Ureter (tissue), 1 donor: ENCODE data around the gene POU2F3. TPM values are rescaled to one million over a fixed set of nuclear protein-coding genes. Genes with fewer than 3 reads are reported as not detected.
A peak's percentile ranks its signal among the peaks of the same experiment; 100 is the strongest.

Experiments used
- DNase-seq: peaks from one replicate; pipeline ENCODE4 v3.0.0-alpha.2; 2020; ENCODE audit warnings: low spot score
- total RNA-seq: library from RNA; stranded (reverse); gene quantifications from one replicate; pipeline ENCODE4 v1.2.4, GENCODE V29; 2023
- donor health status: DM: yes; HTN: yes; CAD: no.

POU2F3 gene
- total RNA-seq, 1 donor from 2014 or later = 7.6 TPM

DNA sequence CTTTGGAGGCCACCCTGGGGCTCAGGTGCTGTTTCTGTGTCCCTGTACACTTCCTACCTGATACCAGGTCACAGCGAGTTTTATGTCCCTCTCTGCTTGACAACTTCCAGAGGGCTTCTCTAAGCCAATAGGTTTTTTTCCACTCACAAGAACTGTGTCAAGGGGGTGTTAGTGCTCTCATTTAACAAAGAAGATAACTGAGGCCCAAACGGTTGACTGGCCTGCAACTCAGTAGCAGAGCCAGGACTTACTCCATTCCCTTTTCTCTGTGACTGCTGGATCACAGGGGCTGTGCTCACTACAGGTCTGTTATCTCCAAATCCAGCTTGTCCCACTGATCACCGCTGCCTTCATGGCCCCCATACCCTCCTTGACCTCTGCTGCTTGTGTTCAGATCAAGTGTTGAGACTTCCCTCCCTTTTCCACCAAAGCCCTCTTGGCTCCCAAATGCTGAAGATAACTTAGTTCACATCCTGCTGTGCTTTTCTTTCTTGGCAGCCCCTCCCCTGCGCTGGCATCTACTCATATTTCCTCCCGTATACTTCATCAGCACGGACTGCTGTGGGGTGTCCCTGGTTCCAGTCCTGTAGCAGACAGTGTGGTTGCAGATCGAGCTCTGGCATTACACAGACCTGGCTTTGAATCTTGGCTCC, 41.3 kb downstream of the POU2F3 start:
- no peak for DNase-seq

DNA sequence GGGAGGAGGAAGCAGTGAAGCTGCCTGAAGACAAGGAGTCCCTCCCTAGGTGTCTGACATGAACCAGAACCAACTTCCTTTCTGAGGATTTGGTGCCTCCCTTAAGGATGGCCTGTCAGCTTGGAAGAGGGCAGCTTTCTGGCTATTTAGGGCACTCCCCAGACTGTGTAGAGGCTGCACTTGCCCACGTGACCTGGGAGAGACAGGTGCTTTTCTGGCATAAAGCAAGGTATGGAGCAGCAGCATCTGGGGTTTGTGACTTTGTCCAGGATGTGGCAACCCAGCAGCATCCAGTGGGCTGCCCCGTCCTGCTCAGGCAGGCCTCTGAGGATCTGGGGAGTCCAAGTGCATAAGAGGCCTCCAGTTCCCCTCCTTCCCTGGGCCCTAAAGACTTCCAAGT, 43.2 kb downstream of the POU2F3 start:
- no peak for DNase-seq

DNA sequence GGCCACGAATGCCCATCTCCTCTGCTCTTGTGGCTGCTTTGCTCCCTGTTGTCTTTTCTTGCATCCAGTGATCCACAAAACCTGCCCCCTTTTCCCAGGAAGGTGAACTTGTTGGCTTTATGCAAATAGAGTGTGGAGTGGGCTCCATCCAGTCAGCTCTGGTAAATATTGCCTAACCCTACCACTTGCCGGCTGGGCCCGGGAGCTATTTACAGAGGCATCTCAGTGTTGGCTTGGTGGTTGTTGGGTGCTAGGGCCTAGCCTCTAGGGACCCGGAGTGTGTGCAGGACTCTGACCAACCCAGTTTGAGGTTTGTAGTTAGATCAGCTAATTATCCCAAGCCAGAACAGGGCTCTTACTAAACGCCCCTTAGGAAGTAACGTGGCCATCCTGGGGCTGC, 44.3 kb downstream of the POU2F3 start:
- DNase-seq = no peak

DNA sequence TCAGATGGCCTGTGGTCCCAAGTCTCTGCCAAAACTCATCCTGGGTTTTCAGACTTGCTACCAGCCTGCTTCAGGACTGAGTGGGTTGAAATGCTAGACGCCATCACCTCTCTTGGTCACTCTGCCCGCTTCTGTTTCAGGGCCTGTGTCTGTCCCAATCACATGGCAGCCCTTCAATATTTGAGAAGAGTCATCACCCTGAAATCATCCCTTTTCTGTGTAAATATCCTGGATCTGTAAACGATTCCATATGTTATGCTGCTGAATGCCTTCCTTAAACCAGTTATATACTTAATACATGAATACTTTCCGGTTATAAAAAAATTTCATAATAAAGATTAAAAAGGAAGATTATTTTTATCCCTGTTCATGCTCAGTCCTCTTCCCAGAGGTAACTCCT, 45.3 kb downstream of the POU2F3 start:
- DNase-seq = no peak

DNA sequence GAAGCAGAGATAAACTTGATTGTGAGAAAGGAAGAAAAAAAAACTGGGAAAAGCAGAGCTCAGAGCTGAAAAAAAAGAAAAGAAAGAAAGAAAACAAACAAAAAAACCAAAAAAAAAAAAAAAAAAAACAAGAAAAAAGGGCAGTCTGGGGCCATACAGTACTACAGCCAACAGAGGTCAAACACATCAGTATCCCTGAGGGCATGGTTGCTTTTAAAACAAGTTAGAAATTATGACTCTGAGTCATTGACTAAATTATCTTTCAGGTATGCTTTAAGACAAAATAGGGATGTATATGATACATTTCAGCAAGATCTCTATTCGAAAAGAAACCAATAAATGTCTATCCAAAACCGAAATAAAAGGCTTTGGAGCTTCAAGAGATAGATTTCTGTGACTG, 48.1 kb downstream of the POU2F3 start:
- no peak for DNase-seq

DNA sequence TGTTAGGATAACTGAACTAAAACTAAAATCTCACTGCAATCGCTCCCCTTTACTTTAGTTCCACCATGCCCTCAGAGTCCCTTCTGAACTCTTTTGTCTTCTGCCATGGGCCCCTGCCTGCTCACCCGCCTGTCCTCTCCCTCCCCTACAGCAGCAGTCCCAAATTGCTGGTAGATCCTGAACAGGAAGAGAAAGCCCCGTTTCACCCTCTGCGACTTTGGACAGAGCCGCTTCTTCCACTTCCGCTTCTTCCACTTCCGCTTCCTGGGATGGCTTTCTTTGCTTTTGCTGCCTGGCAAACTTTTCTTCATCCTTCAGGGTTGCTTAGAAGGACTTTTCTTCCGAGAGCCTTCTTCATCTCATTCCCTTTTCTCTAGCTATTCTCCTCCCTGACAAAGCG, 49.5 kb downstream of the POU2F3 start:
- DNase-seq = no peak

DNA sequence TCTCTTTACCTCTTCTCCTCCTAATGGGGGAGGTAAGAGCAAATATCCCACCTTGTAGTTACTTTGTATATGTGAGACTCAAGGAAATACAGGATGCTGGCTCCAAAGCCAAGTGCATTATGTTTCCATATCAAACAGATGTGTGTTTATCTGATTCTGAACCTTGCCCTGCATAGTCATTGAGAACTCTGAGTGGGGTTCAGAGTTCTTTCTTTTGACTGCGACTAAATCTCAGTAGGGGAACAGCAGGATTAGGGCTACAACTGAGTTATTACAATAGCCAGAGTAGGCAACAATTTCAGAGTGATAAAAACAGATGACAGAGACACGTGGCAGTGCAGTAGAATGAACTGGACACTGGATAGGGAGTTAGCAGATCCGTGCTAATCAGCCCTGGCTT, 51.0 kb downstream of the POU2F3 start:
- DNase-seq = no peak

DNA sequence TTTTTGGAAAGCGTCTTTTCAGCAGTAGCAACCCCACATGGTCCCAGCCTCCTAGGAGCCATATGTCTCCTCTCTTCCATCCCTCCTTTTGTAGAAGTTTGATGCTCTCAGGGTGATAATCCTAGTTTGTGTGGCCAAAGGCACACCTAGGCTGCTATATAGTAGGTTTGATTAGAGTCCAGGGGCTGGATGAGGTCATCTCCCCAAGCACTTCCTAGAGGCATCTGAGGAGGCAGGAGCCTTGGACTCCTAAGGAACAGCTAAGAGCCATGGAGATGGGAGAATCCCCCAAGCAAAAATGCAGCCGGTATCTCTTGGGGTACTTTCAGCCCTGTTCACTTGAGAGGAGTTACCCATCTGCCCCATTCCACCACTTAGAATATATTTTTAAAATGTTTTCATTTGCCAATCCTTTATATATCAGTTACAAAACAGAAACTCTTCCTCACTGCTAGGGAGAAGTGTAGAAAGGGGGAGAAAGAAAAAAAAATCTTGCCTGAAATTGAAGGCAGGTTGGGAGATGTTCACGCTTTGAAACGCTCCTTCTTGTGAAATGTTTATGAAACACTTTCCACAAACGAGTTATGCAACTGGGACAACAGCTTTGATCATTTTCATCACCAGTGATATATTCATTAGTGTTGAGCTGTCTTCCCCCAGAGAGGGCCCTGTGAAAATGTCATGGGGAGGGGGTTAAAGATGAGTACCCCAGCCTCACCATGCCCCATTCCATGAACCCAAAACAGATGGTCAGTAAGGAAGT, 53.3 kb downstream of the POU2F3 start:
- no peak for DNase-seq

DNA sequence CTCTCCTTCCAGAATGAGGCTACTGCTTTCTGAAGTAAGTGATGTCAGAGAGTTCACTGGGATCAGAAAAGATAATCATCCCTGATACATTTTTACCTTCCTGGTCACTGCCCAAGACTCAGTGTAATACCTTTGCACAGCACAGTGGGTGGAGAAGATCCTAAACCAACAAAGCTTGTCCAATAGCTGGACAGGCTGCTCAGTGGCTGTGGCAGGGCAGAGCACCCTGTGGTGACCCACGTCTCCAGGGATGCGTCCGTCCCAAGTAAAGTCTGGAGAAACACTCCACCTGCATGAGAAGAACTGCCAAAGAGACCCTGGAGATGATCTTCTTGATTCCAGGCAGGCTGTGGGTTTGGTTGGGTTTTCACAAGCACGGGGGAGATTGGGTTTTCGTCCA, 54.2 kb downstream of the POU2F3 start:
- DNase-seq = no peak

DNA sequence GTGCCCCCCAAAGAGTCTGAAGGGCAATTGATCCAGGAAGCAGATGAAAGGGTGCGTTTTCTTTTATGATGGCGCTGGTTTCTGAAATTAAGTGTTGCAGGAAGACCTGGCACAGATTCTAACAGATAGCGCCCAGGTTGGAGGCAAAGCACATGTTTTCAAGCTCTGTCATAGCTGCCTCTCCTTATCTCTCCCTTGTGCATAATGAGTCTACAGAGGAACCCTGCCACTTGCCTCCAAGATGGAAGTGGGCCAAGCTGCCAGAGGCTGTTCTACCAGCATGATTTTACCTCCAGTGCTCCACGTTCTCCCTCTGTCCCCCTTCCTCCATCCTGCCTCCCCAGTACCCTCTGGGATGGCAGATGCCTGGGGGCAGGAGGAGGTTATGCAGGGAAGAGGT, 55.2 kb downstream of the POU2F3 start:
- DNase-seq = no peak

DNA sequence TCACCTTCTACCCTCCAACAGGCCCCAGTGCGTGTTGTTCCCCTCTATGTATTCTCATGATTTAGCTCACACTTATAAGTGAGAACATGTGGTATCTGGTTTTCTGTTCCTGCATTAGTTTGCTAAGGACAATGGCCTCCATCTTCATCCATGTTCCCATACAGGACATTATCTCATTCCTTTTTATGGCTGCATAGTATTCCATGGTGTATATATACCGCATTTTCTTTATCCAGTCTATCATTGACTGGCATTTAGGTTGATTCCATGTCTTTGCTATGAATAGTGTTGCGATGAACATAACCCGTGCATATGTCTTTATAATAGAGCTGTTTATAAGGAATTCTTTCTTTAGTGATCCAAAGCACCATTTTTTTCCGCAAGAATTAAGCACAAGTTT, 56.6 kb downstream of the POU2F3 start:
- DNase-seq = no peak

DNA sequence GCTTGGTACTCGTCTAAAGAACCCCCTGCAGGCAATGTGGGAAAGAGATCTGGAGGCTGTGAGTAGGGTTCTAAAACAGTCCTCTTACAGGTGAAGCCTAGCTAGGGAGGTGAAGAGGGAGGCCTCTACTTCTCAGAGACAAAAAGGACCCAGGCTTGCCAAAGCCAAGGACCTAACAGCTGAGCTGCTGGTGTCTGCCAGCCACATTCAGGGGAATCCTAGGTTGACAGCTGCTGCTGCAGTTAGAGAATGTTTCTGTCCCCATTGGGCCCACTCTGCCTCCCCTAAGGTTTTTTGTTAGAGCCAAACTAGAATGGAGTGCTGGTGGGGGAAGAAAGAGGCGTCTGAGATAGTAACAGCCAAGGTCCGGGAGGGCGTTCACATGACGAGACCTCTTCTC, 58.5 kb downstream of the POU2F3 start:
- no peak for DNase-seq

DNA sequence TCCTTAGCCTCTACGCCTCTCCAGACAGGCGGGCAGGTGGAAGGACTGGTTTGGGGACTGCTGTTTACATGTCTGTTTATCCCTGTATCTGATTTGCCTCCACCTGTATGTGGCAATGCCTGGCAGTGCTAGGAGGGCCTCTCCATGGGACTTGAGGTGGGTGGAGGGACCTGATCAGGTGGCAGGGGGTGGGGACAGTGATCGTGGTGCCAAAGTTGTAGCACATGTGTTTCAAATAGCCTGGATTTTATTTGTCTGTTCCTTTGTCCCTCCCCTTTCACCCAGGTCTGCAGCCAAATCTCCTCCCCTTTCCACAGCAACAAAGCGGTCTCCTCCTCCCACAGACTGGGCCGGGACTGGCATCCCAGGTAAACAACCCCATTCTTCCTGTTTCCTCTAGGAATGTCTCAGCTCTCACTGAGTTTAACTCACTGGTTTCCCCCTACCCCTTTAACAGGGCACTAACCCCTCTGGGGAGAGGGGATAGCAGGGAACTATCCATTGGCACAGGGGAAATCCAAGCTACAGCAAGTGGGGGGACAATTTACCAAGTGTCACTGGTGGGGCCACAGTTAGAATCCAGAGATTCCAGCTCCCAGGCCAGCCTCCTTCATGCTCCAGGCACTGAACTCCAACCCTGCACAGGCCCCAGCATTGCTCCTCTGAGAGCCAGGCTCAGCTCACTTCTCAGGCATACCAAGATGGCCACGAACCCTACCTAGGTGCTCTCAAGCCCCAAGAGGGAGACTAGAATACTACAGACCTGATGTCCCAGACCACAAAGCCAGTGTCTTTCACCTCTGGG, 62.3 kb downstream of the POU2F3 start:
- peak; percentile 89 for DNase-seq

DNA sequence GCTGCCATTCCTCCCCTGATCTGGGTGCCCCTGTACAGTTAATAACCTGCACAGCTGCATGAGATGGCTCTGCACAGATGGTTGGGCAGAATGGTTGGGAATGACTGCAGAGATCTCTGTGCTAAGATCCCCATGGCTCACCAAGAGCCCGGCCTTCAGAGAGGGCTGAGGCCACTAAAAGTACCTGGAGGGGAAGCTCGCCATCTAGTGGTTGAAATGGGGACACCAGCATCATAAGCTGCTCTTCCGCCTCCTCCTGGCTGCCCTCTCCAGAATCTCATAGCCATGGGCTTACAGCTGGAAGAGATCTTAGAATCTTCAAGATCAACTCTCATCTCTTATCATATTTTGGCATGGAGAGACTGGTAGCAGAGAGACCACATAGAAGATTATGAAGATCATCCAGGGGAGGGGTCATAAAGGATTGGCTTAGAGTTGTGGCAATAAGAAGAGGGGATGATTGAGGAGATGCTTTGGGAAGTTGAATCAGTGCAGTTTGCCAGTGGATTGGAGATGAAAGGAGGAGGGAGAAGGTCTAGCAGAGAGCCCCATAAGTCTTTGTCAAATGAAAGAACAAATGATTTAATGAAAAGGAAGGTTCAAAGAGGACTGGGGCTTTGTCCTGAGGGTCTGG, 63.2 kb downstream of the POU2F3 start:
- no peak for DNase-seq

DNA sequence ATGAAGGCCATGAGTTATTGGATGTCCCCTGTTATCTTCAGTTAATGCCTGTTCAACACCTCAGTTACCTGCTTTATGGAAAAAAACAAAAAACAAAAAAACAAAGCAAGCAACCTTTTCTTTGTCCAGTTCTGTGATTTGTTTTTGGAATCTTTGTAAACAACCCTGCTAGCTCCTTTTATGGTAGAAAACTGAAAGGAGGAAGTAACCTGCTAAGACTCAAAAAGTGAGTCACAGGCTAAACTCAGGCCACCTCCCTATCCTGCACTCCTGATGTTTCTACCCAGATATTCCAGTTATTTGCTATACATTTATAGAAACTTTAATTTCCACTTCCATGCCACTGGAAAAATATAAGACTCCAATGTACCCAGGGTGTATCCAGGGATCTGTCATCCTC, 64.6 kb downstream of the POU2F3 start:
- DNase-seq = no peak

DNA sequence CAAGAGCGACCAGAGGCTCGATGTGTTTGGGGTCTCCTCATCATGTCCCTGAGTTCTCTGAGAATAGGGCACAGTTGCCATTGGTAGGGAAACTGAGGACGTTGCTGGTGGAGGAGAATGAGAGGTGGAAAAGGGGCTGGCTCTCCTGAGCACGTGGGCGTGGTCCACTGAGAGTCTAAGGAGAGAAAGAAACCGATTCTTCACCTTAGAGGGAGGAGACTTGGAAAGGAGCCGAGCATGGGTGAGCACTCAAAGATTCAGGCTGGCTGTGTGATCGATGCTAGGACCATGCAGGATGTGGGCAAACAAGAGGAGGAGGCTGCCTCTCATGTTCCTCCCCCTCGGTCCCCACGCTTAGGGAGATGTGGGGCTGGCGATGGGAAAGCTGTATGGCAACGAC, 65.3 kb downstream of the POU2F3 start:
- no peak for DNase-seq

DNA sequence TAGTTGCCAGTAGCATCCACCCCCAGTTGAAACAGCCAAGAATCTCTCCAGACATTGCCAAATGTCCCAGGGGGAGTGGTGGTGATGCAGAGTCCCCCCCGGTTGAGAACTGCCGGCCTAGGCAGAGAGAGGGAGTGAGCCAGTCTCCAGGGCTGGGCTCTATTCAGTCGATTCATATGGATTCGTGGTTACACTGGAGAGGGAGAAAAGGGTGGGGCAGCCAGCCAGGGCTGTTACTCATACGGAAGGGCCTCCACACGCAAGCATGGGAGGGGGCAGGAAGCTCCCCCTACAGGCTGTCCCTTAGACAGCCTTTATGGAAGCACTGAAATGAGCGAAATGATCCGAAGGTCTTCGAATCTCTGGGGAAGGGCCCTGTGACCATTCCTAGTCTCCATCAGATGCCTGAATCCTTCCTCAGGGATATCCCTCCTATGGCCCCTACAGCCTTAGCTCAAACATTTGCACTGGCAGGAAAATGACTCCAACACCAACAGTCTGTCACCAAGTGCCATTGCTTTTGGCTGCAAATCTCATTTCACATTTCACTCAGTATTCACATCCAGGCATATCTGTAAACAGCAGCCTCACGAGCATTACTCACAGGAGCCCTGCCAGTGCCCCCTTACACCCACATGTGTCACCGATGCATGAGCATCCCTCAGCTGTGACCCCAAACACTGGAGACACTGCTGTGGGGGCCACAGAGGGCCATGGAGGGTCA, 66.7 kb downstream of the POU2F3 start:
- DNase-seq = peak; percentile 67

DNA sequence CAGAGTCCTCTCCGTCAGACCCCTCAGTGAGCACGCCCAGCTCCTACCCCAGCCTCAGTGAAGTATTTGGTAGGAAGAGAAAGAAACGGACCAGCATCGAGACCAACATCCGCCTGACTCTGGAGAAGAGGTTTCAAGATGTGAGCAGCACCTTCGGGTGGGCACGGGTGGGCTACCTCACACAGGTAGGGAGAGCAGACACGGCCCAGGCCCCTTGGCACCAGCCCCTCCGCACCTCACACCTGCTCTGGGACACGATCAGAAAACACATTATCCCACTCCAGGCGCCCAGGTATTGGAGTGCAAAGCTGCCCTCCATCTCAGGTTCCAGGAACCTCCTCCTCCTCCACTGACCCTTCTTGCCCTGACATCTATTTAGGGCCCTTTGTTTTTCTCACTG, 67.5 kb downstream of the POU2F3 start:
- DNase-seq = no peak

DNA sequence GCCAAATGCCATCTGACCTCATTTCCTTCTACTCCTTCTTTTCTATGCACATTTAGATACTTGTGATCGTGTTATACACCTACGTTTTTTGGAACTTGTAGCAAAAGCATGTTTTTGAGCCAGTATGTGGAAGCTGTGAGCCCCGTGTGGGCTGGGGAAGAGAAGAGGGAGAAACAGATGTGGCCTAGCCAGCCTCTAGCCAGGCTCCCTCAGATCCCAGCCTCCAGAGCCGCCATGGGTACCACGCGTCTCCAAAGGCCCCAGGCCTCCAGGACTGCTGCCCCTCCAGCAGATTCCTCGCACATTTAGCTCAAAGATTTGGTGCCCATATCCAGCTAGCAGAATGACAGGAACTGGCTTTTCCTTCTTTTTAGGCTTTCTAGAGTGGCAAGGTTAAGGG, 68.1 kb downstream of the POU2F3 start:
- DNase-seq = no peak

DNA sequence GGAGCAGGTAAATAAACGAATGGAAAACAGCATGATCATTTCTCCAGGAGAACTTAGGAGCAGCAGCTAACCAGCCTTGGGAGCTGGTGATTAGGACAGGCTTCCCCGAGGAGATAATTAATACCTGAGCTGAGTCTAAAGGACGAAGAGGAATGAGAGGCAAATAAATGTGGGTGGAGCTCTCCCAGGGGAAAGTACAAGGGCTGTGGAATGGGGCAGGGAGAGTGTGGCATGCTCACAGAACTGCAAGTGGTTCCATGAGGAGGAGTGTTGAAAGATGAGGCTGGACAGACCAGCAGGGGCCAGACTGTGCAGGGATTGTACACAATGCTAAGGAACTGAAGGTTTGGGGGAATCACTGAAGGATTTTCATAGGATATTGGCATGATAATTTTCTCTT, 70.9 kb downstream of the POU2F3 start:
- DNase-seq = no peak

DNA sequence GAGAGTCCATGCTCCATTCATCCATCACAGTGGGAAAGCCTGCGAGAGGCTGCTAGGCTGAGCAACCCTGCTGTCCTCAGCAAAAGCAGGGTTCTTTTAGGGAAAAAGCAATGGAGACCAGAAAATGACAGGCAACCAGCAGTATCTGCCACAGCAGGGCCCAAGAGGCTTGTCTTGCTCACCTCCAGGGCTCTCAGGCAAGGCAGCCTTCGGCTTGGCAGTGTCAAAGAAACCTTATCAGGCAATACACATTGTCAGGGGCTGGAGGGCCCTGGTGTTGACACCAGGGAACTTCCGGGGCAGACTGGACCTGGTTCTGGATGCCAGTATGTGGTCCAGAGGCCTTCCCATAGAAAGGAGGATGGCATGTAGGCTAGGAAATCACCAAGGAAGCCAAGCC, 74.9 kb downstream of the POU2F3 start:
- DNase-seq = no peak
